Measurements from ENCODE around the gene DOCK4. TPM values are rescaled to one million over a fixed set of nuclear protein-coding genes. Genes with fewer than 3 reads are reported as not detected.

DOCK4 gene
- total and polyA plus RNA-seq, 5 donors from 2014 or later, result 0.44 TPM; not detected in 4

DNA sequence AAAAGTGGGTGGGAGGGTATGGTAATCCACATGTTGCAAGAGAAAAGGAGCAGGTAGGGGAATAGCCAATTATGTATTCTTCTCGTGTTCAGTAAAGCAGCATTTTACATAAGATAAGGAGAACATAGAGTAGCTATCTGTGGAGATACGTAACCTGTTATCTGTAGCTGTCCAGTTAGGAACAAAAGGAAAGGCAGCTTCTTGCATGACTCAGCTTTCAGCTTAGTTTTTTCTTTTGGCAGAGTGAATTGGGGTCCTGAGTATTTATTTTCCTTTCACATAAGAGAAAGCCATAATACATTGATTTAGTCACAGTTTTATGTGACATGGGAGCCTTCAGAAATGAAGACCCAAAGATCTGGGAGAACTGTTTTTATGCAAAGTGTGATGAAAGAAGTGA, 527.2 kb downstream of the DOCK4 start:
- no peaks in the 10 kb centered on the region for H3K36me3 Mint-ChIP-seq
- Histone ChIP-seq H3K36me3 (ENCODE audit: control insufficient read depth, insufficient read depth, low read length) (no peaks in the 10 kb centered on the region), H3K27ac (ENCODE audit: insufficient read depth, low read length, poor library complexity, severe bottlenecking) (no peak overlapping the region), H3K4me3 (ENCODE audit: low read depth, low read length) (no peak overlapping the region), H3K9me3 (ENCODE audit: control insufficient read depth in 2 of 2, low read length in 2 of 2) (no peaks in the 10 kb centered on the region), H3K27me3 (ENCODE audit: control insufficient read depth, insufficient read depth, low read length) (no peaks in the 10 kb centered on the region), H3K4me1 (ENCODE audit: control insufficient read depth, insufficient read depth, low read length, poor library complexity, severe bottlenecking) (no peaks in the 10 kb centered on the region)
- H3K27me3 Mint-ChIP-seq, result no peaks in the 10 kb centered on the region
- H3K27ac Mint-ChIP-seq, result no peak overlapping the region
- DNase-seq, result no peak
- peaks cover 0 to 2% (median 0%) of the 10 kb centered on the region in 7 donors for H3K9me3 Mint-ChIP-seq
- no peaks in the 10 kb centered on the region for H3K4me1 Mint-ChIP-seq
- no peak for ATAC-seq (ENCODE audit: low read depth in 2 of 2)
- H3K4me3 Mint-ChIP-seq, result no peak overlapping the region

DNA sequence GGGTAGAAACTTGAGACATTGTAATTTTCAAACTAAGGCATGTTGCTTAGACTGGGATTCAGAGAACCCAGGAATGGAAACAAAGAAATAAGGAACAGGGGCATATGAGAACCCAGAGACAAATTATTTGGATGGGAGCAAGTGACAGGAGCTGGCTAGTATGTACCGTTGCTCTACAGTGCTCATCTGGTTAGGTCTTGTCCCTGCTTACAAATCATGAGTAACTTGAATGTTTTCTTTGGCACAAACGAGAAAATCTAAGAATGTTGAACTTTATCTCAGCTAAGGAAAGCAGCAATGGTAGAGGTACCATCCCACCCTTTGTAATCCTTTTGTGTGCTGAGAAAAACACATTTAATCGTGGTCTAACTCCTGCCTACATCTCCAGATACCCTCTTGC, 527.9 kb downstream of the DOCK4 start:
- no peaks in the 10 kb centered on the region for H3K27me3 Mint-ChIP-seq
- H3K4me3 Mint-ChIP-seq, result no peak overlapping the region
- H3K4me3 ChIP-seq (ENCODE audit: low read depth, low read length), result no peak overlapping the region
- ATAC-seq (ENCODE audit: low read depth in 2 of 2), result no peak
- H3K36me3 Mint-ChIP-seq, result no peaks in the 10 kb centered on the region
- no peak for DNase-seq
- peaks cover 0 to 2% (median 0%) of the 10 kb centered on the region in 7 donors for H3K9me3 Mint-ChIP-seq
- H3K27me3 ChIP-seq (ENCODE audit: control insufficient read depth, insufficient read depth, low read length), result no peaks in the 10 kb centered on the region
- no peaks in the 10 kb centered on the region for H3K9me3 ChIP-seq (ENCODE audit: control insufficient read depth in 2 of 2, low read length in 2 of 2)
- no peak overlapping the region for H3K27ac Mint-ChIP-seq
- H3K4me1 ChIP-seq (ENCODE audit: control insufficient read depth, insufficient read depth, low read length, poor library complexity, severe bottlenecking), result no peaks in the 10 kb centered on the region
- H3K4me1 Mint-ChIP-seq, result no peaks in the 10 kb centered on the region
- H3K36me3 ChIP-seq (ENCODE audit: control insufficient read depth, insufficient read depth, low read length), result no peaks in the 10 kb centered on the region
- no peak overlapping the region for H3K27ac ChIP-seq (ENCODE audit: insufficient read depth, low read length, poor library complexity, severe bottlenecking)

DNA sequence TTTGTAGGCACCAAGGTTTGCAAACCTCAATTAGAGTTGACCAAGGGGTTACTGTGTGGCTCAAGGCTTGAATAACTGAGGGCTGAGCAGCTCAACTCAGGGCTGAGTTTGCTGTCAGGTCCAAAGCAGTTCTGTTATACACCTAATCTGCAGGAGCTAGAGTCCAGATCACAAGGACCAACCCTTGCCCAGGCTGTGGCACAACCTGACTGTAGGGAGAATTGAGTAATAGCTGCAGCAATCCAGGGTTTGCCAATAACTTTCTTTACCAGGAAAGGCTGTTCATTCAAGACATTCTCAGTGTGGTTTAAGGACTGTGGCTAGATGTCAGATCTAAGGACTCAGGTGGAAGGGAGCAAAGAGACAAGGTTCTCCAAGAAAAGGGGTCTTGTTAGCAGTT, 528.4 kb downstream of the DOCK4 start:
- no peaks in the 10 kb centered on the region for H3K4me1 ChIP-seq (ENCODE audit: control insufficient read depth, insufficient read depth, low read length, poor library complexity, severe bottlenecking)
- H3K9me3 Mint-ChIP-seq, result peaks cover 0 to 2% (median 0%) of the 10 kb centered on the region in 7 donors
- no peak for ATAC-seq (ENCODE audit: low read depth in 2 of 2)
- no peaks in the 10 kb centered on the region for H3K36me3 ChIP-seq (ENCODE audit: control insufficient read depth, insufficient read depth, low read length)
- no peak overlapping the region for H3K4me3 Mint-ChIP-seq
- no peak overlapping the region for H3K27ac ChIP-seq (ENCODE audit: insufficient read depth, low read length, poor library complexity, severe bottlenecking)
- no peaks in the 10 kb centered on the region for H3K4me1 Mint-ChIP-seq
- no peak overlapping the region for H3K27ac Mint-ChIP-seq
- H3K27me3 Mint-ChIP-seq, result no peaks in the 10 kb centered on the region
- no peak overlapping the region for H3K4me3 ChIP-seq (ENCODE audit: low read depth, low read length)
- H3K9me3 ChIP-seq (ENCODE audit: control insufficient read depth in 2 of 2, low read length in 2 of 2), result no peaks in the 10 kb centered on the region
- H3K27me3 ChIP-seq (ENCODE audit: control insufficient read depth, insufficient read depth, low read length), result no peaks in the 10 kb centered on the region
- no peaks in the 10 kb centered on the region for H3K36me3 Mint-ChIP-seq
- DNase-seq, result no peak

DNA sequence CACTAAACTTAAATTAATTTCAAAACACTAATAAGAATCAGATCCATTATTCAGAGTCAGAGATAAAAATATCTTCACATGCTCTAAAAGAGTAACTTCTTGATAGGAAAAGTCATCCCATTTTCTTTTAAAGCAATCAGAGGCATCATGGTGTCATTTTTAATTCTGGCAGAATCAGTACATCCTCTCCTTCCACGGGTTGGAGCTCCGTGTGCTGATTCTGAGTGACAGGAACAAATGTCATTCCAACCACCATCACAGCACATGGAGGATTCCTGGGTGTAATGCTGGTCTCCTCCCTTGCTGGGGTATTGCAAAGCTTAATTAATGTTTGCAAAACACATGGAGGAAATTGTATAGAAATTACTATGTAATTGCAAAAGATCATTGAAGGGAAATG, 529.4 kb downstream of the DOCK4 start:
- ATAC-seq (ENCODE audit: low read depth in 2 of 2) (no peak), DNase-seq (no peak)
- Mint-ChIP-seq H3K9me3 (peaks cover 0 to 2% (median 0%) of the 10 kb centered on the region in 7 donors), H3K27ac (no peak overlapping the region), H3K4me1 (no peaks in the 10 kb centered on the region), H3K36me3 (no peaks in the 10 kb centered on the region), H3K27me3 (no peaks in the 10 kb centered on the region), H3K4me3 (no peak overlapping the region)
- Histone ChIP-seq H3K36me3 (ENCODE audit: control insufficient read depth, insufficient read depth, low read length) (no peaks in the 10 kb centered on the region), H3K27ac (ENCODE audit: insufficient read depth, low read length, poor library complexity, severe bottlenecking) (no peak overlapping the region), H3K27me3 (ENCODE audit: control insufficient read depth, insufficient read depth, low read length) (no peaks in the 10 kb centered on the region), H3K9me3 (ENCODE audit: control insufficient read depth in 2 of 2, low read length in 2 of 2) (no peaks in the 10 kb centered on the region), H3K4me1 (ENCODE audit: control insufficient read depth, insufficient read depth, low read length, poor library complexity, severe bottlenecking) (no peaks in the 10 kb centered on the region), H3K4me3 (ENCODE audit: low read depth, low read length) (no peak overlapping the region)

Other genes with a start within 250 kb of the DOCK4 start
- 25.1 TPM for gene ZNF277, start 296 bp upstream of the DOCK4 start, total RNA-seq
- gene ZNF277, start 296 bp upstream of the DOCK4 start, polyA plus RNA-seq, result 10 to 100 TPM; 24.7 to 29.0 (median 27.2) TPM
- 258 TPM for gene IFRD1, start 244.1 kb upstream of the DOCK4 start, total RNA-seq
- 10 to 100 TPM; 28.1 to 37.4 (median 33.2) TPM for gene IFRD1, start 244.1 kb upstream of the DOCK4 start, polyA plus RNA-seq